PC-9 (cell line): ENCODE results near the gene LPIN3. TPM values are rescaled to one million over a fixed set of nuclear protein-coding genes. Genes with fewer than 3 reads are reported as not detected.
A peak's percentile ranks its signal among the peaks of the same experiment; 100 is the strongest.

Experiments used
- BruUV-seq: library from RNA; stranded (reverse); fragments of 400-500 nt; replicated peaks from 2 replicates; lab custom pipeline; 2021; lab: Mats Ljungman, UMichigan
- CTCF ChIA-PET: fragments of 300-600 bp; sonication (Branson Sonifier 250); formaldehyde crosslinking; loops from one replicate; lab custom pipeline; 2022; ENCODE audit warnings: antibody characterized with exemption; lab: Charles Lee
- POLR2A ChIA-PET: fragments of 300-600 bp; sonication (Branson Sonifier 250); formaldehyde crosslinking; loops from one replicate; lab custom pipeline; 2022; ENCODE audit warnings: antibody characterized with exemption; ENCODE audit not compliant: unreplicated experiment; lab: Charles Lee
- DNase-seq, 2 experiments: peaks; one replicate each; pipeline versions ENCODE4 v3.0.0 to v3.0.0-alpha.2; 2015 to 2022; ENCODE audit warnings: mixed read lengths in 1 of 2
- H2AFZ ChIP-seq: fragments of 200-600 bp; sonication (generic); 2 replicates; pipeline ENCODE4 v1.8.1; 2017; ENCODE audit warnings: antibody characterized with exemption
- H3F3A ChIP-seq: fragments of 200-600 bp; sonication (generic); 2 replicates; pipeline ENCODE4 v1.8.1; 2017; ENCODE audit warnings: antibody characterized with exemption, mild to moderate bottlenecking, low read depth; ENCODE audit not compliant: insufficient read depth
- H3K27ac ChIP-seq: fragments of 200-600 bp; sonication (generic); 2 replicates; pipeline ENCODE4 v1.6.1; 2016; ENCODE audit warnings: mixed run types
- H3K27me3 ChIP-seq: fragments of 200-600 bp; sonication (generic); 2 replicates; pipeline ENCODE4 v1.6.1; 2016; ENCODE audit warnings: low read depth, mixed run types; ENCODE audit not compliant: insufficient read depth
- H3K36me3 ChIP-seq: fragments of 200-600 bp; sonication (generic); 2 replicates; pipeline ENCODE4 v1.6.1; 2016; ENCODE audit warnings: low read depth, mixed run types
- H3K4me1 ChIP-seq: fragments of 200-600 bp; sonication (generic); replicated peaks from 2 replicates; pipeline ENCODE4 v1.6.1; 2016; ENCODE audit warnings: mixed run types; ENCODE audit not compliant: insufficient read depth
- H3K4me2 ChIP-seq: fragments of 200-600 bp; sonication (generic); 2 replicates; pipeline ENCODE4 v1.6.1; 2017; ENCODE audit warnings: mixed run types
- H3K4me3 ChIP-seq: fragments of 200-600 bp; sonication (generic); 2 replicates; pipeline ENCODE4 v1.6.1; 2016; ENCODE audit warnings: mixed run types
- H3K79me2 ChIP-seq: fragments of 200-600 bp; sonication (generic); 2 replicates; pipeline ENCODE4 v1.6.1; 2017; ENCODE audit warnings: low read depth, mixed run types
- H3K9me2 ChIP-seq: fragments of 200-600 bp; sonication (generic); 2 replicates; pipeline ENCODE4 v1.8.1; 2017; ENCODE audit warnings: mild to moderate bottlenecking; ENCODE audit not compliant: insufficient read depth
- H3K9me3 ChIP-seq: fragments of 200-600 bp; sonication (generic); 2 replicates; pipeline ENCODE4 v1.8.1; 2016; ENCODE audit warnings: low read depth; ENCODE audit not compliant: insufficient read depth
- H4K20me1 ChIP-seq: fragments of 200-600 bp; sonication (generic); 2 replicates; pipeline ENCODE4 v1.8.1; 2017; ENCODE audit not compliant: insufficient read depth
- CTCF ChIP-seq: fragments of 200-600 bp; sonication (generic); conservative IDR thresholded peaks from 2 replicates; pipeline ENCODE4 v1.6.1; 2017; ENCODE audit warnings: mixed run types, antibody characterized with exemption, mild to moderate bottlenecking, moderate library complexity
- EZH2 ChIP-seq: fragments of 200-600 bp; sonication (generic); IDR thresholded peaks from 2 replicates; pipeline ENCODE4 v1.8.0; 2017; ENCODE audit warnings: antibody characterized with exemption, low read depth
- intact Hi-C: fragments of 100-400 bp; cut with micrococcal nuclease; formaldehyde crosslinking; loops from one replicate; pipeline ENCODE4 v1.10.0; 2022; ENCODE audit not compliant: unreplicated experiment
- total RNA-seq: library from RNA; stranded (reverse); gene quantifications from 2 replicates; pipeline ENCODE4 v1.2.3, GENCODE V29; 2021

Gene LPIN3
- total RNA-seq, 1 experiment from 2014 or later = 12.1 TPM

DNA sequence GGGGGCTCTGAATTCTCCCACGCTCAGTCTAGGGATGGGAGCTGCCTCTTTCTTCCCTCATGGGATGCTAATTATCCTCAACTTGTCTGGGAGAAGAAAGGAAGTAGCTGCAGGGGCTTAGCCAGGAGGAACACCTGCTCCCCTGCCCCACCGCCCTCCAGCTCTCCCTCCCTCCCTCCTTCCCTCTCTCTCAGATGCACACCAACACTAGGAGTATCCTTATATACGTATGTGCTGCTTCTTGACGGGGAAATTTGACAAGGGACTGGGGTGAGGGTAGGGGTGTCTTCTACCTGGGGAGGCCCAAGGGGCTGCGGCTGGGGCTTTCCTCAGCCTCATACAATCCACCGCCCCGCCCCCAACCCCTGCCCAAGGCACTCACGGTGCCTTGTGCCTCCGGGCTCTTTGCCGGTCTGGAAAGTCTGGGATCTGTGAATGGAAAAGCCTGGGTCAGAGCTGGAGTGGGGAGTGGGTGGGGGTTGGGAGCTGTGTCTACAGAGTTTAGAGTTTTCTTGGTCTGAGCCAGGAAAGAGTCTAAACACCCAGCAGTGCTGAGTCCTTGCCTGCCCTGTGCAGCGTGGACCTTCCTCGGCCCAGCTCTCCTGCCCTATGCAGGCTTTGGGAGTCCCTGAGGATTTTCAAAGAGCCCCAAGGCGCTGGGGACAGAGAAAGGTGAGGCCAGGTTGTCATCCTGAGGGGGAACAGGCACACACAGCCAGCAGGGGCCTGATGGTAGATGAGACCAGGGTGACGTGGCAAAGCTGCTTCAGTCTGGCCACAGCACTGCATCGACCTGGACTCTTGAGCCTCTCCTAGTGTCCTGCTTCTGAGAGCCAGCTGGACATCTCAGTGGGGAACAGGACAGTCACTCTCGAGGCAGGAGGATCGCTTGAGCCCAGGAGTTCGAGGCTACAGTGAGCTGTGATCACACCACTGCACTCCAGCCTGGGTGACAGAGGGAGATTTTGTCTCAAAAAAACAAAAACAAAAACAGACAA, 55.3 kb downstream of the LPIN3 start:
- no TSS peak for BruUV-seq
- POLR2A ChIA-PET = no interaction called here
- H4K20me1 ChIP-seq = no peaks in the 10 kb centered on the region
- H3K27me3 ChIP-seq = no peaks in the 10 kb centered on the region
- no peak for TF ChIP-seq EZH2
- TF ChIP-seq CTCF = no peak
- intact Hi-C loops = no loop called here
- H3K9me2 ChIP-seq = no peaks in the 10 kb centered on the region
- H3K27ac ChIP-seq = no peak overlapping the region
- peak in 1 of 2 experiments; percentile 30 for DNase-seq
- no peak overlapping the region for H2AFZ ChIP-seq
- H3K4me1 ChIP-seq = peaks cover 24% of the 10 kb centered on the region
- no peaks in the 10 kb centered on the region for H3K79me2 ChIP-seq
- CTCF ChIA-PET = no interaction called here
- peaks cover 20% of the 10 kb centered on the region for H3F3A ChIP-seq
- H3K4me2 ChIP-seq = peak overlapping the region; percentile 10; the same call in 1 of the 2 replicates
- H3K36me3 ChIP-seq = no peaks in the 10 kb centered on the region
- H3K9me3 ChIP-seq = no peaks in the 10 kb centered on the region
- no peak overlapping the region for H3K4me3 ChIP-seq

DNA sequence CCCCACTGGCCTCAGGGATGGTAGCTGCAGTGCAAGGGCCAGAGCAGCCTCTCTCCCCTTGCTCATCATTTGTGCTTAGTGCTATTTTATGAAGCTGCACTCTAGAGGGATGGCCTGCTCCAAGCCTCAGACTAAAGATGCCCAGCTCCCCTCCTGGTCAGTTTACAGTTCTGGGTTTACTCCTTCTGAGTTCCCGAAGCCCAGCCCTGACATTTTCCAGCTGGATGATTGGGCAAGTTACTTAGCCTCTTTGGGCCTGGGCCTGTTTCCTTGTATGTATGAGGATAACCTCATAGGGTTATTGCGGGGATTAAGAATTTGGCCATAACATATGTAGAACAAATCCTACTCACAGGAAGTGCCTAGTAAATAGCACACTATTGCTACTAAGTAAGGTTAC, 57.8 kb downstream of the LPIN3 start:
- H3K27ac ChIP-seq = no peak overlapping the region
- TF ChIP-seq EZH2 (no peak), CTCF (no peak)
- DNase-seq = no peak
- CTCF ChIA-PET = interaction anchor here (0.5 to 0.6 kb wide), 2 partner anchors 48 to 262 kb away, joined by 3 read pairs; no protein-coding TSS in a partner anchor
- no peaks in the 10 kb centered on the region for H3K79me2 ChIP-seq
- no peak overlapping the region for H3K4me2 ChIP-seq
- no peaks in the 10 kb centered on the region for H4K20me1 ChIP-seq
- H3K36me3 ChIP-seq = peaks cover 1% of the 10 kb centered on the region
- intact Hi-C loops = no loop called here
- POLR2A ChIA-PET = no interaction called here
- H3K4me1 ChIP-seq = peaks cover 3% of the 10 kb centered on the region
- H3K27me3 ChIP-seq = no peaks in the 10 kb centered on the region
- no TSS peak for BruUV-seq
- H3K9me3 ChIP-seq = 0 out of 2 replicates have a peak, but pooled peaks cover 4% of the 10 kb centered on the region
- no peak overlapping the region for H2AFZ ChIP-seq
- H3F3A ChIP-seq = no peaks in the 10 kb centered on the region
- no peaks in the 10 kb centered on the region for H3K9me2 ChIP-seq
- no peak overlapping the region for H3K4me3 ChIP-seq

- Histone ChIP-seq H3K27ac (no peak overlapping the region), H3F3A (no peaks in the 10 kb centered on the region), H3K4me3 (no peak overlapping the region), H3K4me2 (no peak overlapping the region), H4K20me1 (no peaks in the 10 kb centered on the region), H3K36me3 (peaks cover 13% of the 10 kb centered on the region), H3K9me3 (0 out of 2 replicates have a peak, but pooled peaks cover 4% of the 10 kb centered on the region), H3K4me1 (peaks cover 3% of the 10 kb centered on the region), H2AFZ (no peak overlapping the region), H3K79me2 (no peaks in the 10 kb centered on the region), H3K9me2 (no peaks in the 10 kb centered on the region), H3K27me3 (no peaks in the 10 kb centered on the region)
- no peak for DNase-seq
- TF ChIP-seq CTCF (no peak), EZH2 (no peak)
- ChIA-PET CTCF (no interaction called here), POLR2A (no interaction called here)
- no TSS peak for BruUV-seq
- intact Hi-C loops = loop anchor here (10.0 kb wide), 1 partner anchor 229 kb away; no protein-coding TSS in a partner anchor
These were observed 63.0 kb downstream of the LPIN3 start for GRCh38 chr20:41403604-41404003.
